Dermis microvascular lymphatic vessel endothelial cell (primary cell): Measurements from ENCODE around the gene SFXN1. TPM values are rescaled to one million over a fixed set of nuclear protein-coding genes. Genes with fewer than 3 reads are reported as not detected.
"Not testable (repeated sequence)": the region's sequence is repeated elsewhere in the genome, so short reads cannot be mapped to it uniquely, and the experiment has no call there.

Source experiments
- DNase-seq, 2 donors: peaks; one replicate each; pipeline versions ENCODE4 v3.0.0 to v3.0.0-alpha.2; 2010; ENCODE audit warnings: low read depth in 2 of 2
- total RNA-seq: library from RNA; depleted of rRNA; stranded (reverse); fragments of >200 nt; gene quantifications from 2 replicates; pipeline ENCODE4 v1.2.1, GENCODE V29; 2014

Gene SFXN1
- total RNA-seq, 1 donor from 2014 or later = 71.8 TPM

DNA sequence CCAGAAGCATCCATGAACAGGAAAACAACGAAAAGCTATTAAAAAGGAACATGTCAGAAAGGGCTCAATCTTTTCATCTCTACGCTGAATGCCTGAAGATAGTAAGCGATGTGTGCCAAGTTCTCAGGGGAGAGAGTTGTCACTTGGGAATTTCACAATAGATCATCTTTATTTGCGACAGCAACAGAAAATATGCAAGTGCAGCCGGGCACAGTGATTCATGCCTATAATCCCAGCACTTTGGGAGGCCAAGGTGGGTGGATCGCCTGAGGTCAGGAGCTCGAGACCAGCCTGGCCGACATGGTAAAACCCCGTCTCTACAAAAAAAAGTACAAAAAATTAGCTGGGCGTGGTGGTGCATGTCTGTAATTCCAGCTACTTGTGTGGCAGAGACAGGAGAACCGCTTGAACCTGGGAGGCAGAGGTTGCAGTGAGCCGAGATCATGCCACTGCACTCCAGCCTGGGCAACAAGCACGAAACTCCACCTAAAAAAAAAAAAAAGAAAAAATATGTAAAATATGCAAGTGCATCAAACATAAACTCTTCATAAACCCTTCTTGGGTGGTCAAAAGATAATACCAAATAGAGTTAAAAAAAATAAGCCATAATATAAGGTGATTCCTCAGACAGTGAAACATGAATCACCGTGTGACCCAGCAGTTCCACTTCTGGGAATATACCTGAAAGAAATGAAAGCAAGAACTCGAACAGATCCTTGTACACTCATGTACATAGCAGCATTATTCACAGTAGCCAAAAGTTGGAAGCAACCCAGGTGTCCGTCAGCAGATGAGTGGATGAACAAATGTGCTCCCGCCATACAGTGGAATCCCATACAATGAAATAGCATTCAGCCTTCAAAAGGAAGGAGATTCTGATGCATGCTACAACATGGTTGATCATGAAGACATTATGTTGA is 16.2 kb downstream of the SFXN1 start:
- no peak for DNase-seq

- no peak for DNase-seq
Measured at GRCh38 chr5:175501759-175502158, 23.4 kb downstream of the SFXN1 start.

- not testable (repeated sequence) for DNase-seq
Measured at GRCh38 chr5:175507671-175508070, 29.3 kb downstream of the SFXN1 start.

DNA sequence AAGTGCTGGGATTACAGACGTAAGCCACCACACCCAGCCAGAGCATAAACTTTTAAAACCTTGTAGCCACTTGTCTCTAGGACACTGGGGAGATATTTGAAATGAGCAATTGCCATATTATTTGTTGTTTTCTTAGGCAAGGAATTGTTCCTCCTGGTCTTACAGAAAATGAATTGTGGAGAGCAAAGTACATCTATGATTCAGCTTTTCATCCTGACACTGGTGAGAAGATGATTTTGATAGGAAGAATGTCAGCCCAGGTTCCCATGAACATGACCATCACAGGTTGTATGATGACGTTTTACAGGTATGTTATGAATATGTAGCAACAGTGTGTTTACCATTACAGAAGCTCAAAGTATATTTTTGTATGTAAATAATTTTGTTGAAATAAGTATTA is 30.5 kb downstream of the SFXN1 start:
- no peak for DNase-seq

- DNase-seq = no peak
Measured at GRCh38 chr5:175513297-175513696, 34.9 kb downstream of the SFXN1 start.

GRCh38 chr5:175513726-175514125 is 35.4 kb downstream of the SFXN1 start:
- no peak for DNase-seq

DNA sequence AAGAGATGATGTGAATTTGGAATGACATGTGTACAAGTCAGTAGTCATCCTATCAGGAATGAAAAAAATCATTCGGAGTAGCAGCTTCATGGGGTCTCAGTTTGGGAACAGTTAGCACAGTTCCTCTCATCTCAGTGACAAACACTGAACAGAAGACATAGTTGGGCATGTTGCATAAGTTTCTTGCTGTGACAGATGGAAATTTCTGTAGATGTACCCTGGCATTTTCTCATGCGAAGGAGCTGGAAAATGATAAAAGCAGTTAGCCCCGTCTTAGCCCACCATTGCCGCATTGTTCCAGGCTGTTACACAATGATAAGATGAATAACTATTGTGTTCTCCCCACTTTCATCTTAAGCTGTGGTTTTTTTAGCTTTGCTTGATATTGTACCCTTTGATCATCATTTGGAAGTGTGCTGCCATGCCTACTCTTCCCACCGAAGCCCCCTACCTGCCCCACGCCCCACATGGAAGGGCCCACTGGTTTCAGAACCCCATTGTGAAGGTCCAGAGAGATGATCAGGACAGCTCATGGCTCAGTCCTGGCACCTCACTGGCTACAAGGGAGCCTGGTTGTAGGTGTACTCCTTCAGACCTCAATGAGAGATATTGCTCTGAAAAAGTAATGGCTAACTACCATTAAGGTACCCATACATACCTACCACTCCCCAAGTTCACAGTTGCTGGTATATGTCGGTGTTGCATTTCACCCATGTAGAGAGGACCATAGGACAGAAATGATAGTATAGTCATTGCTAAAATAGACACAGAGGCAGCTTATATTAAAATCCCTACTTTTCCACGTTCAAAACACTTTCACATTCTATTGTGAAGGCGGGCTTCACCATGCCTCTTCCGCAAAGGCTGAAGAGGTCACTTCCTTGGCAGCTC is 38.8 kb downstream of the SFXN1 start:
- DNase-seq = no peak

GRCh38 chr5:175517824-175518450 is 39.6 kb downstream of the SFXN1 start:
- DNase-seq = no peak

DNA sequence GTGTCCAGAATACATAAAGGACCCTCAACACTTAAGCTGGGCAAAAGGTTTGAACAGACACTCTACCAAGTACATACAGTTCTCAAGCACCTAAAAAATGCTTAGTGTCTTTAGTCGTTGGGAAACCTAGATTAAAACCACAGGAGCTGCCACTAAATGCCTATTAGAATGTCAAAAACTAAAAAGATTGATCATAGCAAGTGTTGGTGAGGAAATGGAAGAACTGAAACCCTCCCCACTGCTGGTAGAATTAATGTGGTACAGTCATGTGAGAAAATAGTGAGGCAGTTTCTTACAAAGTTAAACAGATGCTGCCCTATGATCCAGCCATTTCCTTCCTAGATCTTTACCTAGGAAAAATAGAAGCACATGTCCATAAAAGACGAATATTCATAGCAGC is 40.6 kb downstream of the SFXN1 start:
- no peak for DNase-seq

DNA sequence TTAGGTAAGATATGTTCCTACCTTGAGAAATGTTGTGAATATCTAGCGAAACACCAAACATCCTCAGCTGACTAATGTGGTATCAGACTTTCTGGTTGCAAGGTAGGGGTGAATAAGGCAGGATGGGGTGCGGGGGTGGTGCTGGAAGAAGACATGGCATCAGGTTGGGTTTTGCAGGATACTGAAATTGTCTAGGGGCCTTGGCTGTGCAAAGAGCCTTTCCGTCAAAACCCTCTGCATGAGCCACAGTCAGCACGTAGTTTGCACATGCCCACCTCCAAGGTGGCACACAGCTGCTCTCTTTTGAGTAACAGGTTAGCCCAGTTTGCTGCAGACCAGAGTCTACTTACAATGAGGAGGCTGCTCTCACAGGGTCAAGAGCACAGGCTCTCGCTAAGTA is 42.0 kb downstream of the SFXN1 start:
- no peak for DNase-seq

DNA sequence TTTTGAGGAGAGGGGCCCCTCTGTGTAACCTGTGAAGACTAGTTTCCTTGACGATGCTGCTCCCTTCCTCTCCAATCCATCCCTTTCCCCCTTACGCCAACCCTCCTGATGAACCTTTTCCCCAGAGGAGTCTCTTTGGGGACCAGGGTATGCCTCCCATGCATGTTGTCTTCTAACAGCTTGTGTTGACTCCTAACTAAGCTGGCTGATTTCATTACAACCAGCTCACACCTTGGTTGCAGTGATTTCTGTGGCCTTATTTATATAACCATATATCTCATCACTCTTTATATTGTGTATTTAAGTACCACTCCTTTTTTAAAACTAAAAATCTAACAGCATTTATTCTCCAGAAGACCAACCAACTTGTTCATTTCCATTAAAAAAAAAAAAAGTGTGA is 42.5 kb downstream of the SFXN1 start:
- DNase-seq = no peak

- DNase-seq = no peak
Measured at GRCh38 chr5:175521313-175521833, 43.0 kb downstream of the SFXN1 start.

- DNase-seq = no peak
Measured at GRCh38 chr5:175523292-175523691, 44.9 kb downstream of the SFXN1 start.

GRCh38 chr5:175524211-175524610 is 45.9 kb downstream of the SFXN1 start:
- DNase-seq = no peak

DNA sequence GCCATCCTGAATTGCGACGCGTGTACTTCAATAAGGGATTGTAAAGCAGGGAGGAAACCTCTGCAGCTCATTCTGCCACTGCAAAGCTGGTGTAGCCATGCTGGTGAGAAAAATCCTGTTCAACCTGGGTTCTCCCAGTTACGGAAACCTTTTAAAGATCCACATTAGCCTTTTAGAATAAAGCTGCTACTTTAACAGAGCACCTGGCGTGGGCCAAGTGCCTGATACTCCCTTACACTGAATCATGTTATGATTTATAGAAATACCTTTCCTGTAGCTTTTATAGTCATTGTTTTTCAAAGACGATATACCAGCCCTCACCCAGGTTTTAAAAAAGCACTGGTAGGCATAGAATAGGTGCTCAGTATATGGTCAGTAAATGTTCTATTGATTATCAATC is 48.3 kb downstream of the SFXN1 start:
- DNase-seq = no peak

DNA sequence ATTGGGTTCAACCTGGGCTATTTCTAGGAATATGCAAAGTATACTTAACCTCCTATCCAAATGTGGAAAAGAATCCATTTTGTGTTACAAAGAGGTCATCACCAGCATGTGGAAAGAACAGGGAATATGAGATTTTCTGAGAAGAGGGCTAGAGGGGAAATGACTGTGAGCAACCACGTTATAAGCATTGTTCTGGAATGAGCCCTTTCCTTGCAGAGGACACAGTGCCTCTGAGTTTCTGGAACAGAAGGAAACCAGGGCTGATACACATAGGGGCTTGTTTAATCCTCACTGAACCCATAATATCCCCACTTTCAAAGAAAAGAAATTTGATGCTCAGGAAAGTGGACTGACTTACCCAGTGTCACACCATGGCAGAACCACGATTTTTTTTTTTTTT is 53.0 kb downstream of the SFXN1 start:
- no peak for DNase-seq

- peak; percentile 40 to 75 for DNase-seq
Measured at GRCh38 chr5:175534070-175534932, 55.9 kb downstream of the SFXN1 start.

- DNase-seq = not testable (repeated sequence)
Measured at GRCh38 chr5:175535331-175535730, 57.0 kb downstream of the SFXN1 start.

GRCh38 chr5:175535796-175536195 is 57.4 kb downstream of the SFXN1 start:
- no peak for DNase-seq

GRCh38 chr5:175538576-175538975 is 60.2 kb downstream of the SFXN1 start:
- DNase-seq = no peak

DNA sequence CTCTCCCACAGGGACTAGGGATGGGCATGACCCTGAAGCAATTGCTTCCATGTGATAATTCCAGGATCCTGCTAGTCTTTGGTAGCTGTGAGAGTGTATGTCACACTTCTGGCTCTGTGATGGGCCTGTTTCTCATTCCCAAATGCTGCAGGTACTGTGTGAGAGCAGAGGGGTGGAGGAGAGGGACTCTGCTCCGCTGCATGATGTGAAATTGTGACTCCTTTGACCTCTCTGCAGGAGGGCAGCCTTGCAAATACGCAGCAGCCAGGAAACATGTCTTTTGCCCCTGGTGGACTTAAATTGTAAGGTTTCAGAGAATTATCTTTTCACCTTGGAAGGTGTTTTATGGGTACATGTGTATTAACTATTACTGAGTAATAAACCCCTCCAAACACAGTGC is 61.6 kb downstream of the SFXN1 start:
- DNase-seq = no peak
